Measurements from ENCODE around the gene ASB3. TPM values are rescaled to one million over a fixed set of nuclear protein-coding genes. Genes with fewer than 3 reads are reported as not detected.

The ASB3 gene
- polyA plus RNA-seq, 2 of the 4 experiments (the other 2 are of a cell fraction): 13.5 to 35.9 TPM

GRCh38 chr2:53690876-53691275, 95.9 kb downstream of the ASB3 start:
- Histone ChIP-seq H3K4me3 (no peak overlapping the region), H3K4me2 (no peak overlapping the region), H3K4me1 (no peaks in the 10 kb centered on the region), H3K27ac (no peak overlapping the region), H3K9me3 (no peaks in the 10 kb centered on the region)
- no peak for TF ChIP-seq HDAC2 (IDR thresholded peaks at IDR 0.05)
- no peak for DNase-seq (ENCODE audit: low read depth in 1 of 2, low spot score in 1 of 2)
- POLR2A ChIA-PET: no interaction called here
- FAIRE-seq: no peak
- CTCF ChIA-PET: no interaction called here
- ATAC-seq: no peak
- WGBS (ENCODE audit: missing lambda C conversion rate): 76% methylated on average over 2 of the region's 2 CpGs

DNA sequence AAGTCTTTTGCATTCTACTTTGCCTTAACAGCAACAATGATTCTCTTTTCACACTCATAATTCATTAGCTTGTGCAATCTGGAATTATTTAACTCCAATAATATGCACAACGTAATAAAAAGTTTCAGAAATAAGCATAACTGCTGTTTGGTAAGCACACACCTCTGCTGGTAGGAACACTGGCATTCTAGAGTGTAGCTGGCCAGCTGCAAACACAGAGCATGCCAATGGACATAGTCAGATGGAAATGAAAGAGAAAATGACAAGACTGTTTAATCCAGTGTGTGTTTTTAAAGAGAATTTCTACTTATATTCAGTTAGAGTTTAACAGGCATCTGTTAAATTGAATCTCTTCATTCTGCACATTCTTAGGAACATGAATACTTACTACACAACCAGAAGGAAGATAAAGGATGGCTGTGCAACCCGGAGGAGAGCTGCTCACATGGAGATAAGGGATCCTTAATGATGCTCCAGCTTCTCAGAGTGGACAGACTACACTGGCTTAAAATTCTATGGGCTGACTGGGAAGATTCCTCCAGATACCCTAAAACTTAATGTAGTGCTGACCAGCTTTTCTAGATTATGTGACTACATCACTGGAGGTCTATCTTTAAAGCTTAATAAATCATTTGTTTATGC, 113.8 kb downstream of the ASB3 start:
- ATAC-seq: no peak; a peak in 1 of 6 replicates
- Histone ChIP-seq H3K9me3 (no peaks in the 10 kb centered on the region), H3K4me3 (no peak overlapping the region), H3K27ac (no peak overlapping the region), H3K4me2 (no peak overlapping the region), H3K4me1 (no peaks in the 10 kb centered on the region)
- ChIA-PET CTCF (no interaction called here), POLR2A (no interaction called here)
- WGBS (ENCODE audit: missing lambda C conversion rate): 50% methylated on average over 2 of the region's 2 CpGs
- no peak for DNase-seq (ENCODE audit: low read depth in 1 of 2, low spot score in 1 of 2)
- TF ChIP-seq CTCF (IDR thresholded peaks at IDR 0.05) (no peak), EHMT2 (IDR thresholded peaks at IDR 0.05; ENCODE audit: low read depth) (no peak), FOSL2 (IDR thresholded peaks at IDR 0.05) (no peak), FOSL2 (CRISPR knock-in tag; IDR thresholded peaks at IDR 0.05) (no peak), EHF (CRISPR knock-in tag; IDR thresholded peaks at IDR 0.05) (no peak), HMGXB4 (CRISPR knock-in tag; IDR thresholded peaks at IDR 0.05; ENCODE audit: borderline replicate concordance) (no peak), MAZ (IDR thresholded peaks at IDR 0.05; ENCODE audit: borderline replicate concordance, low read depth, low read length) (no peak)
- TF ChIP-seq, protein P1, sequence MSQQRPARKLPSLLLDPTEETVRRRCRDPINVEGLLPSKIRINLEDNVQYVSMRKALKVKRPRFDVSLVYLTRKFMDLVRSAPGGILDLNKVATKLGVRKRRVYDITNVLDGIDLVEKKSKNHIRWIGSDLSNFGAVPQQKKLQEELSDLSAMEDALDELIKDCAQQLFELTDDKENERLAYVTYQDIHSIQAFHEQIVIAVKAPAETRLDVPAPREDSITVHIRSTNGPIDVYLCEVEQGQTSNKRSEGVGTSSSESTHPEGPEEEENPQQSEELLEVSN (IDR thresholded peaks at IDR 0.05; ENCODE audit: borderline replicate concordance, low read depth): no peak
- no peak for FAIRE-seq

- no peak for FAIRE-seq
- TF ChIP-seq CBX2 (IDR thresholded peaks at IDR 0.05; ENCODE audit: borderline replicate concordance, low read depth) (no peak), ZSCAN20 (CRISPR knock-in tag; IDR thresholded peaks at IDR 0.05) (no peak), NFE2L2 (conservative IDR thresholded peaks at IDR 0.05; ENCODE audit: low read length) (no peak), CTCF (IDR thresholded peaks at IDR 0.05) (no peak), RARB (CRISPR knock-in tag; IDR thresholded peaks at IDR 0.05) (no peak), GATA3 (IDR thresholded peaks at IDR 0.05; ENCODE audit: borderline replicate concordance) (no peak), MAZ (IDR thresholded peaks at IDR 0.05; ENCODE audit: borderline replicate concordance, low read depth, low read length) (no peak), PHF8 (IDR thresholded peaks at IDR 0.05; ENCODE audit: borderline replicate concordance, low read depth) (no peak), HOXB13 (CRISPR knock-in tag; IDR thresholded peaks at IDR 0.05; ENCODE audit: low read depth) (no peak), NPAS2 (CRISPR knock-in tag; IDR thresholded peaks at IDR 0.05; ENCODE audit: borderline replicate concordance) (no peak), MYC (IDR thresholded peaks at IDR 0.05; ENCODE audit: borderline replicate concordance, low read length) (no peak), EP300 (IDR thresholded peaks at IDR 0.05) (no peak), SMC3 (IDR thresholded peaks at IDR 0.05) (no peak), MAFK (IDR thresholded peaks at IDR 0.05; ENCODE audit: partially characterized antibody) (no peak), POLR2A (IDR thresholded peaks at IDR 0.05; ENCODE audit: low read length) (no peak), ESRRA (IDR thresholded peaks at IDR 0.05; ENCODE audit: borderline replicate concordance, low read length) (no peak), JUN (IDR thresholded peaks at IDR 0.05) (no peak), RFX5 (IDR thresholded peaks at IDR 0.05) (no peak), FOSB (CRISPR knock-in tag; IDR thresholded peaks at IDR 0.05) (no peak)
- TF ChIP-seq, protein P2, sequence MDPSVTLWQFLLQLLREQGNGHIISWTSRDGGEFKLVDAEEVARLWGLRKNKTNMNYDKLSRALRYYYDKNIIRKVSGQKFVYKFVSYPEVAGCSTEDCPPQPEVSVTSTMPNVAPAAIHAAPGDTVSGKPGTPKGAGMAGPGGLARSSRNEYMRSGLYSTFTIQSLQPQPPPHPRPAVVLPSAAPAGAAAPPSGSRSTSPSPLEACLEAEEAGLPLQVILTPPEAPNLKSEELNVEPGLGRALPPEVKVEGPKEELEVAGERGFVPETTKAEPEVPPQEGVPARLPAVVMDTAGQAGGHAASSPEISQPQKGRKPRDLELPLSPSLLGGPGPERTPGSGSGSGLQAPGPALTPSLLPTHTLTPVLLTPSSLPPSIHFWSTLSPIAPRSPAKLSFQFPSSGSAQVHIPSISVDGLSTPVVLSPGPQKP (IDR thresholded peaks at IDR 0.05; ENCODE audit: low read depth, low read length): no peak
- WGBS (ENCODE audit: missing lambda C conversion rate): 70% methylated on average over 6 of the region's 6 CpGs
- ChIA-PET CTCF (interaction anchor here (0.6 kb wide), 1 partner anchor 41 kb away, joined by 5 read pairs; no protein-coding TSS in a partner anchor), POLR2A (interaction anchor here (0.5 kb wide), 1 partner anchor 683 kb away, joined by 6 read pairs; no protein-coding TSS in a partner anchor)
- Histone ChIP-seq H3K27ac (no peak overlapping the region), H3K9me3 (no peaks in the 10 kb centered on the region), H3K4me2 (no peak overlapping the region), H3K4me3 (no peak overlapping the region), H3K4me1 (no peaks in the 10 kb centered on the region)
- no peak for DNase-seq (ENCODE audit: low read depth in 1 of 2, low spot score in 1 of 2)
- no peak for ATAC-seq
Observed at GRCh38 chr2:53670331-53670730, 116.4 kb downstream of the ASB3 start.
